GM23338 (cell line): ENCODE measurements around the gene OR6C65. TPM values are rescaled to one million over a fixed set of nuclear protein-coding genes. Genes with fewer than 3 reads are reported as not detected.
A peak's percentile ranks its signal among the peaks of the same experiment; 100 is the strongest.

Experiments
- ATAC-seq: fragments of 200-7000 bp; cut with Tn5 transposase; 3 replicates; pipeline ENCODE4 v1.9.1; 2020
- DNase-seq: peaks from one replicate; pipeline ENCODE4 v3.0.0-alpha.2; 2015; ENCODE audit warnings: low spot score
- H2AFZ ChIP-seq: fragments of 200-600 bp; sonication (generic); 2 replicates; pipeline ENCODE4 v1.8.0; 2016; ENCODE audit warnings: antibody characterized with exemption, mild to moderate bottlenecking, moderate library complexity
- H3F3A ChIP-seq: fragments of 200-600 bp; sonication (generic); replicated peaks from 2 replicates; pipeline ENCODE4 v1.8.0; 2017; ENCODE audit warnings: antibody characterized with exemption, mixed run types, low read depth
- H3K27ac ChIP-seq: fragments of 200-600 bp; sonication (generic); 2 replicates; pipeline ENCODE4 v1.6.1; 2016; ENCODE audit warnings: low read depth
- H3K27me3 ChIP-seq: fragments of 200-600 bp; sonication (generic); 2 replicates; pipeline ENCODE4 v1.8.0; 2016; ENCODE audit warnings: mild to moderate bottlenecking, mixed run types, moderate library complexity; ENCODE audit not compliant: insufficient read depth
- H3K36me3 ChIP-seq: fragments of 200-600 bp; sonication (generic); 2 replicates; pipeline ENCODE4 v1.8.0; 2016; ENCODE audit warnings: mild to moderate bottlenecking; ENCODE audit not compliant: insufficient read depth
- H3K4me1 ChIP-seq: fragments of 200-600 bp; sonication (generic); 2 replicates; pipeline ENCODE4 v1.8.0; 2016; ENCODE audit warnings: mild to moderate bottlenecking, moderate library complexity; ENCODE audit not compliant: insufficient read depth
- H3K4me2 ChIP-seq: fragments of 200-600 bp; sonication (generic); 2 replicates; pipeline ENCODE4 v1.7.1; 2017; ENCODE audit warnings: mixed run types
- H3K4me3 ChIP-seq: fragments of 200-600 bp; sonication (generic); 2 replicates; pipeline ENCODE4 v1.6.1; 2016; ENCODE audit warnings: mixed run types
- H3K79me2 ChIP-seq: fragments of 200-600 bp; sonication (generic); replicated peaks from 2 replicates; pipeline ENCODE4 v1.8.0; 2017; ENCODE audit warnings: mild to moderate bottlenecking; ENCODE audit not compliant: insufficient read depth
- H3K9me2 ChIP-seq: fragments of 200-600 bp; sonication (generic); 2 replicates; pipeline ENCODE4 v1.8.0; 2017; ENCODE audit not compliant: insufficient read depth
- H4K20me1 ChIP-seq: fragments of 200-600 bp; sonication (generic); replicated peaks from 2 replicates; pipeline ENCODE4 v1.8.0; 2017; ENCODE audit warnings: mild to moderate bottlenecking; ENCODE audit not compliant: insufficient read depth
- H3K27ac Mint-ChIP-seq: 2 replicates; pipeline ENCODE4 v1.8.0; 2020; ENCODE audit warnings: inconsistent platforms, mild to moderate bottlenecking, moderate library complexity, mixed read lengths
- H3K27me3 Mint-ChIP-seq: 3 replicates; pipeline ENCODE4 v1.8.0; 2022; ENCODE audit warnings: low read depth, mild to moderate bottlenecking, moderate library complexity, mixed read lengths, inconsistent platforms; ENCODE audit not compliant: insufficient read depth, poor library complexity
- H3K36me3 Mint-ChIP-seq: 3 replicates; pipeline ENCODE4 v1.8.0; 2021; ENCODE audit warnings: low read depth, mild to moderate bottlenecking, inconsistent platforms, moderate library complexity, mixed read lengths
- H3K4me1 Mint-ChIP-seq: 3 replicates; pipeline ENCODE4 v1.8.0; 2020; ENCODE audit warnings: mild to moderate bottlenecking, inconsistent platforms, mixed read lengths
- H3K4me3 Mint-ChIP-seq: 3 replicates; pipeline ENCODE4 v1.8.0; 2021; ENCODE audit warnings: moderate library complexity, mild to moderate bottlenecking, inconsistent platforms, mixed read lengths
- H3K9me3 Mint-ChIP-seq: 3 replicates; pipeline ENCODE4 v1.8.0; 2020; ENCODE audit warnings: moderate library complexity, mild to moderate bottlenecking, inconsistent platforms, mixed read lengths
- CTCF ChIP-seq, 2 experiments: fragments of 200-600 bp in 1 of 2; sonication (generic) in 1 of 2; conservative IDR thresholded peaks; 2 replicates each; pipeline versions ENCODE4 v1.5.1 to v1.6.1; 2016 to 2017; ENCODE audit warnings: antibody characterized with exemption in 2 of 2, low read depth in 2 of 2, mild to moderate bottlenecking in 2 of 2, moderate library complexity in 1 of 2
- JUNB ChIP-seq: IDR thresholded peaks from one replicate; pipeline ENCODE4 v1.6.1; 2016; ENCODE audit warnings: antibody characterized with exemption; ENCODE audit not compliant: unreplicated experiment
- NANOG ChIP-seq: IDR thresholded peaks from 2 replicates; pipeline ENCODE4 v1.6.1; 2016; ENCODE audit warnings: antibody characterized with exemption, borderline replicate concordance
- POLR2AphosphoS5 ChIP-seq: IDR thresholded peaks from 2 replicates; pipeline ENCODE4 v1.6.1; 2016; ENCODE audit warnings: antibody characterized with exemption, low read depth
- ZNF114 ChIP-seq: fragments of 250-450 bp; sonication (Bioruptor Pico); IDR thresholded peaks from 2 replicates; pipeline ENCODE4 v1.5.0; 2020; ENCODE audit warnings: mild to moderate bottlenecking, moderate library complexity
- ZNF331 ChIP-seq: fragments of 250-450 bp; sonication (Bioruptor Pico); IDR thresholded peaks from 2 replicates; pipeline ENCODE4 v1.5.0; 2020; ENCODE audit warnings: low read depth, mild to moderate bottlenecking, moderate library complexity
- polyA plus RNA-seq: library from polyadenylated mRNA; unstranded; fragments of >200 nt; fragmentation: Nextera tagmentation; extraction: Ambion mirVana; gene quantifications from 2 replicates; pipeline ENCODE4 v1.2.1, GENCODE V29; 2016
- total RNA-seq: library from RNA; depleted of rRNA; stranded (reverse); fragments of >200 nt; shearing (Covaris generic); gene quantifications from 2 replicates; pipeline ENCODE4 v1.2.3, GENCODE V29; 2014; rRNA removed
- TF ChIP-seq, protein P1 (sequence below): IDR thresholded peaks from one replicate; pipeline ENCODE4 v1.6.1; 2018; ENCODE audit warnings: antibody characterized with exemption; ENCODE audit not compliant: unreplicated experiment

OR6C65 gene
- total and polyA plus RNA-seq, 2 experiments from 2014 or later: not detected

GRCh38 chr12:55446326-55446725 lies 46.0 kb downstream of the OR6C65 start:
- Histone ChIP-seq H4K20me1 (no peaks in the 10 kb centered on the region), H3K4me2 (no peak overlapping the region), H2AFZ (peak overlapping the region; percentile 74), H3K27me3 (no peaks in the 10 kb centered on the region), H3K36me3 (no peaks in the 10 kb centered on the region), H3K9me2 (no peaks in the 10 kb centered on the region), H3K4me1 (no peaks in the 10 kb centered on the region), H3K27ac (no peak overlapping the region), H3K79me2 (no peaks in the 10 kb centered on the region), H3K4me3 (no peak overlapping the region), H3F3A (no peaks in the 10 kb centered on the region)
- ATAC-seq (peak; percentile 42; the same call in 2 of the 3 replicates), DNase-seq (peak; percentile 11)
- peaks cover 7% of the 10 kb centered on the region; the same call in 2 of the 3 replicates for H3K9me3 Mint-ChIP-seq
- H3K36me3 Mint-ChIP-seq: peaks cover 3% of the 10 kb centered on the region; the same call in 2 of the 3 replicates
- H3K27me3 Mint-ChIP-seq: no peaks in the 10 kb centered on the region
- no peak overlapping the region for H3K27ac Mint-ChIP-seq
- no peak overlapping the region for H3K4me3 Mint-ChIP-seq
- H3K4me1 Mint-ChIP-seq: no peaks in the 10 kb centered on the region
- no peak for TF ChIP-seq ZNF114 (CRISPR knock-in tag)
- peak; percentile 38 to 52 for TF ChIP-seq CTCF (conservative IDR thresholded peaks at IDR 0.05; ENCODE audit: low read depth in 2 of 2)

DNA sequence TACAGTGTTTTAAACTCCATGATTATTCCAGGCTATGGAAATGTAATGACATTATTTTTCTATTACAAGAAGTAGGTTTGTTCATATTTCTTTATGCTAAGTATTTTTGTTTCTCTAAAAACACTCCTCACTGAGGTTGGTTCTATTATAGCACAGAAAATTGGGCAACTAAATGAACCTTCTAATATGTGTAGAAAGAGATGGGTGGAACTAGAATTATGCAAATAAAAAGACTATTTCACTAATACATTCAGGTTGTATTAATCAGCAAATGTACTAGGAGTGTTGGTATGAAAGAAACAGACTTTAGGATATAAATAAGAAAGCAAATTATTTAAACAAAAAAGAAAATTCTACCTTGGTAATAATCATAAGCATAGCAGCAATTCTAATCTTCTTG lies 48.5 kb downstream of the OR6C65 start:
- H3K27ac Mint-ChIP-seq: no peak overlapping the region
- TF ChIP-seq POLR2AphosphoS5: no peak
- no peak for TF ChIP-seq ZNF114 (CRISPR knock-in tag)
- no peak for TF ChIP-seq NANOG
- TF ChIP-seq, protein P1, sequence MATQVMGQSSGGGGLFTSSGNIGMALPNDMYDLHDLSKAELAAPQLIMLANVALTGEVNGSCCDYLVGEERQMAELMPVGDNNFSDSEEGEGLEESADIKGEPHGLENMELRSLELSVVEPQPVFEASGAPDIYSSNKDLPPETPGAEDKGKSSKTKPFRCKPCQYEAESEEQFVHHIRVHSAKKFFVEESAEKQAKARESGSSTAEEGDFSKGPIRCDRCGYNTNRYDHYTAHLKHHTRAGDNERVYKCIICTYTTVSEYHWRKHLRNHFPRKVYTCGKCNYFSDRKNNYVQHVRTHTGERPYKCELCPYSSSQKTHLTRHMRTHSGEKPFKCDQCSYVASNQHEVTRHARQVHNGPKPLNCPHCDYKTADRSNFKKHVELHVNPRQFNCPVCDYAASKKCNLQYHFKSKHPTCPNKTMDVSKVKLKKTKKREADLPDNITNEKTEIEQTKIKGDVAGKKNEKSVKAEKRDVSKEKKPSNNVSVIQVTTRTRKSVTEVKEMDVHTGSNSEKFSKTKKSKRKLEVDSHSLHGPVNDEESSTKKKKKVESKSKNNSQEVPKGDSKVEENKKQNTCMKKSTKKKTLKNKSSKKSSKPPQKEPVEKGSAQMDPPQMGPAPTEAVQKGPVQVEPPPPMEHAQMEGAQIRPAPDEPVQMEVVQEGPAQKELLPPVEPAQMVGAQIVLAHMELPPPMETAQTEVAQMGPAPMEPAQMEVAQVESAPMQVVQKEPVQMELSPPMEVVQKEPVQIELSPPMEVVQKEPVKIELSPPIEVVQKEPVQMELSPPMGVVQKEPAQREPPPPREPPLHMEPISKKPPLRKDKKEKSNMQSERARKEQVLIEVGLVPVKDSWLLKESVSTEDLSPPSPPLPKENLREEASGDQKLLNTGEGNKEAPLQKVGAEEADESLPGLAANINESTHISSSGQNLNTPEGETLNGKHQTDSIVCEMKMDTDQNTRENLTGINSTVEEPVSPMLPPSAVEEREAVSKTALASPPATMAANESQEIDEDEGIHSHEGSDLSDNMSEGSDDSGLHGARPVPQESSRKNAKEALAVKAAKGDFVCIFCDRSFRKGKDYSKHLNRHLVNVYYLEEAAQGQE: no peak
- no peak for TF ChIP-seq ZNF331 (CRISPR knock-in tag)
- TF ChIP-seq CTCF (conservative IDR thresholded peaks at IDR 0.05; ENCODE audit: low read depth in 2 of 2): no peak
- no peak for TF ChIP-seq JUNB
- Histone ChIP-seq H4K20me1 (no peaks in the 10 kb centered on the region), H3K36me3 (no peaks in the 10 kb centered on the region), H3K27ac (no peak overlapping the region), H3K79me2 (no peaks in the 10 kb centered on the region), H3K4me2 (no peak overlapping the region), H3K27me3 (no peaks in the 10 kb centered on the region), H3K4me3 (no peak overlapping the region), H2AFZ (no peak overlapping the region), H3F3A (no peaks in the 10 kb centered on the region), H3K9me2 (no peaks in the 10 kb centered on the region), H3K4me1 (no peaks in the 10 kb centered on the region)
- DNase-seq: no peak
- H3K27me3 Mint-ChIP-seq: no peaks in the 10 kb centered on the region
- H3K36me3 Mint-ChIP-seq: no peaks in the 10 kb centered on the region
- ATAC-seq: no peak
- H3K4me1 Mint-ChIP-seq: no peaks in the 10 kb centered on the region
- no peaks in the 10 kb centered on the region for H3K9me3 Mint-ChIP-seq
- H3K4me3 Mint-ChIP-seq: no peak overlapping the region

Other genes with a start within 250 kb of the OR6C65 start
- gene OR10A7, start 179.5 kb upstream of the OR6C65 start, total RNA-seq: not detected in 2 replicates
- gene OR10A7, start 179.5 kb upstream of the OR6C65 start, polyA plus RNA-seq: not detected in 2 replicates
- gene OR6C74, start 155.9 kb upstream of the OR6C65 start, total RNA-seq: not detected in 2 replicates
- gene OR6C74, start 155.9 kb upstream of the OR6C65 start, polyA plus RNA-seq: not detected in 2 replicates
- not detected in 2 replicates for gene OR6C6, start 104.0 kb upstream of the OR6C65 start, total RNA-seq
- gene OR6C6, start 104.0 kb upstream of the OR6C65 start, polyA plus RNA-seq: not detected in 2 replicates
- not detected in 2 replicates for gene OR6C1, start 86.2 kb upstream of the OR6C65 start, total RNA-seq
- gene OR6C1, start 86.2 kb upstream of the OR6C65 start, polyA plus RNA-seq: not detected in 2 replicates
- not detected in 2 replicates for gene OR6C3, start 69.8 kb upstream of the OR6C65 start, total RNA-seq
- gene OR6C3, start 69.8 kb upstream of the OR6C65 start, polyA plus RNA-seq: not detected in 2 replicates
- not detected in 2 replicates for gene OR6C75, start 37.6 kb upstream of the OR6C65 start, total RNA-seq
- gene OR6C75, start 37.6 kb upstream of the OR6C65 start, polyA plus RNA-seq: not detected in 2 replicates
- not detected in 2 replicates for gene OR6C76, start 25.7 kb downstream of the OR6C65 start, total RNA-seq
- gene OR6C76, start 25.7 kb downstream of the OR6C65 start, polyA plus RNA-seq: not detected in 2 replicates
- gene OR6C2, start 43.5 kb downstream of the OR6C65 start, total RNA-seq: not detected in 2 replicates
- gene OR6C2, start 43.5 kb downstream of the OR6C65 start, polyA plus RNA-seq: not detected in 2 replicates
- gene OR6C70, start 69.6 kb downstream of the OR6C65 start, total RNA-seq: not detected in 2 replicates
- not detected in 2 replicates for gene OR6C70, start 69.6 kb downstream of the OR6C65 start, polyA plus RNA-seq
- not detected in 2 replicates for gene OR6C68, start 91.8 kb downstream of the OR6C65 start, total RNA-seq
- gene OR6C68, start 91.8 kb downstream of the OR6C65 start, polyA plus RNA-seq: not detected in 2 replicates
- not detected in 2 replicates for gene OR6C4, start 149.1 kb downstream of the OR6C65 start, total RNA-seq
- not detected in 2 replicates for gene OR6C4, start 149.1 kb downstream of the OR6C65 start, polyA plus RNA-seq
- gene OR2AP1, start 171.9 kb downstream of the OR6C65 start, total RNA-seq: not detected in 2 replicates
- gene OR2AP1, start 171.9 kb downstream of the OR6C65 start, polyA plus RNA-seq: not detected in 2 replicates
- gene OR10P1, start 236.4 kb downstream of the OR6C65 start, total RNA-seq: not detected in 2 replicates
- not detected in 2 replicates for gene OR10P1, start 236.4 kb downstream of the OR6C65 start, polyA plus RNA-seq